Measurements from ENCODE around the gene CD7.

GRCh38 chr17:82365606-82366295, 48.3 kb upstream of the CD7 start:
- TF ChIP-seq POLR2AphosphoS5 (IDR thresholded peaks at IDR 0.05; ENCODE audit: low read depth, low read length) (no peak), POLR2A (IDR thresholded peaks at IDR 0.05; ENCODE audit: low read depth, low read length) (no peak)

All from GM12892 (cell line).